Stomach (tissue), 4 donors: Measurements from ENCODE around the gene ZNF8.

Experiments
- POLR2A ChIP-seq, 4 donors: fragments of 450-650 bp; IDR thresholded peaks; one replicate each; pipeline ENCODE4 v1.6.1; 2016; ENCODE audit warnings: antibody characterized with exemption in 4 of 4, control low read depth in 2 of 4, mild to moderate bottlenecking in 1 of 4, moderate library complexity in 1 of 4
- POLR2AphosphoS5 ChIP-seq, 3 donors: sonication (generic); formaldehyde crosslinking; IDR thresholded peaks; one replicate each; pipeline ENCODE4 v1.6.1; 2016; ENCODE audit warnings: antibody characterized with exemption in 3 of 3
- TF ChIP-seq, protein P1 (sequence below), 7 experiments: fragments of 450-650 bp in 4 of 7; fragments of 200-600 bp in 3 of 7; sonication (generic) in 3 of 7; IDR thresholded peaks; one replicate each; pipeline ENCODE4 v1.5.1; 2016 to 2019; ENCODE audit warnings: antibody characterized with exemption in 7 of 7, control low read depth in 2 of 7, mild to moderate bottlenecking in 1 of 7

DNA sequence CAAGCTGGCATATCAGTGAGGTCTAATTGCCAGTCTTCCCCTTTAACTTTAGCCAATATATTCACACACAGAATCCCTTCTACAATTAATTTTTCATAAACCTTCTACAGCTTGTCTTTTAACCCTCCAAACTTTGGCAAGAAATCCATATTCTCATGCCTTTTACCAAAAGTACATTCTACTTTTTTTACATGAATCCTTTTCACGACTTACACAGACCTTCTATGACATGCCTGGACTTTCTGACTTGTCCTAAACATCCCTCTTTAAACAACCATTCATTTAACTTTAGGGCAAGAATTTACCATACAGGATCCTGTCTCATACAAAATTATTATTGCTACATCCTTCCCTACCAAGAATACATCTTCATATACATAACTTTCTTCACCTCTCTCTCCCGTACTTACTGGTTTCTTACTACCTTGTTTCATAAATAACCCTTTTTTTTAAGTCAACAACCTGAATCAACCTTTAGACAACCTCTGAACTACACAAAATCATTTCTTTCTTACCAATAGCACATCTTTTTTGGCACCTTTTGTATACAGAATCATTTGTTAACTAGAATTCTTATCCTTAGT is 26.6 kb upstream of the ZNF8 start:
- TF ChIP-seq, protein P1, sequence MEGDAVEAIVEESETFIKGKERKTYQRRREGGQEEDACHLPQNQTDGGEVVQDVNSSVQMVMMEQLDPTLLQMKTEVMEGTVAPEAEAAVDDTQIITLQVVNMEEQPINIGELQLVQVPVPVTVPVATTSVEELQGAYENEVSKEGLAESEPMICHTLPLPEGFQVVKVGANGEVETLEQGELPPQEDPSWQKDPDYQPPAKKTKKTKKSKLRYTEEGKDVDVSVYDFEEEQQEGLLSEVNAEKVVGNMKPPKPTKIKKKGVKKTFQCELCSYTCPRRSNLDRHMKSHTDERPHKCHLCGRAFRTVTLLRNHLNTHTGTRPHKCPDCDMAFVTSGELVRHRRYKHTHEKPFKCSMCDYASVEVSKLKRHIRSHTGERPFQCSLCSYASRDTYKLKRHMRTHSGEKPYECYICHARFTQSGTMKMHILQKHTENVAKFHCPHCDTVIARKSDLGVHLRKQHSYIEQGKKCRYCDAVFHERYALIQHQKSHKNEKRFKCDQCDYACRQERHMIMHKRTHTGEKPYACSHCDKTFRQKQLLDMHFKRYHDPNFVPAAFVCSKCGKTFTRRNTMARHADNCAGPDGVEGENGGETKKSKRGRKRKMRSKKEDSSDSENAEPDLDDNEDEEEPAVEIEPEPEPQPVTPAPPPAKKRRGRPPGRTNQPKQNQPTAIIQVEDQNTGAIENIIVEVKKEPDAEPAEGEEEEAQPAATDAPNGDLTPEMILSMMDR (IDR thresholded peaks at IDR 0.05) = no peak
- TF ChIP-seq POLR2A (IDR thresholded peaks at IDR 0.05) (no peak), POLR2AphosphoS5 (IDR thresholded peaks at IDR 0.05) (no peak)
